ENCODE measurements around the gene RANBP17. TPM values are rescaled to one million over a fixed set of nuclear protein-coding genes. Genes with fewer than 3 reads are reported as not detected.

RANBP17 gene
- total and polyA plus RNA-seq, 2 experiments from 2014 or later = 43.8 to 53.1 TPM

DNA sequence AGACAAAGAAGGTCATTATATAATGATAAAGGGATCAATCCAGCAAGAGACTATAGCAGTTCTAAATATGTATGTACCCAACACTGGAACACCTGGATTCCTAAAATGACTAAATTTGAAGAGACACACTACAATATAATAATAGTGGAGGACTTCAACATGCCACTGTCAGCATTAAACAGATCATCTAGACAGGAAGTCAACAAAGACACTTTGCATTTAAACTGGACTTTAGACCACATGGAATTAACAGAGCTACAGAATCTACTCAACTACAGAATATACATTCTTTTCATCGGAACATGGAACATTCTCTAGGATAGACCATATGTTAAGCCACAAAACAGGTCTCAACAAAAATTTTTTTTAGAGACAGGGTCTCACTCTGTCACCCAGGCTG, 388.9 kb downstream of the RANBP17 start (continued):
- TF ChIP-seq, protein P1, sequence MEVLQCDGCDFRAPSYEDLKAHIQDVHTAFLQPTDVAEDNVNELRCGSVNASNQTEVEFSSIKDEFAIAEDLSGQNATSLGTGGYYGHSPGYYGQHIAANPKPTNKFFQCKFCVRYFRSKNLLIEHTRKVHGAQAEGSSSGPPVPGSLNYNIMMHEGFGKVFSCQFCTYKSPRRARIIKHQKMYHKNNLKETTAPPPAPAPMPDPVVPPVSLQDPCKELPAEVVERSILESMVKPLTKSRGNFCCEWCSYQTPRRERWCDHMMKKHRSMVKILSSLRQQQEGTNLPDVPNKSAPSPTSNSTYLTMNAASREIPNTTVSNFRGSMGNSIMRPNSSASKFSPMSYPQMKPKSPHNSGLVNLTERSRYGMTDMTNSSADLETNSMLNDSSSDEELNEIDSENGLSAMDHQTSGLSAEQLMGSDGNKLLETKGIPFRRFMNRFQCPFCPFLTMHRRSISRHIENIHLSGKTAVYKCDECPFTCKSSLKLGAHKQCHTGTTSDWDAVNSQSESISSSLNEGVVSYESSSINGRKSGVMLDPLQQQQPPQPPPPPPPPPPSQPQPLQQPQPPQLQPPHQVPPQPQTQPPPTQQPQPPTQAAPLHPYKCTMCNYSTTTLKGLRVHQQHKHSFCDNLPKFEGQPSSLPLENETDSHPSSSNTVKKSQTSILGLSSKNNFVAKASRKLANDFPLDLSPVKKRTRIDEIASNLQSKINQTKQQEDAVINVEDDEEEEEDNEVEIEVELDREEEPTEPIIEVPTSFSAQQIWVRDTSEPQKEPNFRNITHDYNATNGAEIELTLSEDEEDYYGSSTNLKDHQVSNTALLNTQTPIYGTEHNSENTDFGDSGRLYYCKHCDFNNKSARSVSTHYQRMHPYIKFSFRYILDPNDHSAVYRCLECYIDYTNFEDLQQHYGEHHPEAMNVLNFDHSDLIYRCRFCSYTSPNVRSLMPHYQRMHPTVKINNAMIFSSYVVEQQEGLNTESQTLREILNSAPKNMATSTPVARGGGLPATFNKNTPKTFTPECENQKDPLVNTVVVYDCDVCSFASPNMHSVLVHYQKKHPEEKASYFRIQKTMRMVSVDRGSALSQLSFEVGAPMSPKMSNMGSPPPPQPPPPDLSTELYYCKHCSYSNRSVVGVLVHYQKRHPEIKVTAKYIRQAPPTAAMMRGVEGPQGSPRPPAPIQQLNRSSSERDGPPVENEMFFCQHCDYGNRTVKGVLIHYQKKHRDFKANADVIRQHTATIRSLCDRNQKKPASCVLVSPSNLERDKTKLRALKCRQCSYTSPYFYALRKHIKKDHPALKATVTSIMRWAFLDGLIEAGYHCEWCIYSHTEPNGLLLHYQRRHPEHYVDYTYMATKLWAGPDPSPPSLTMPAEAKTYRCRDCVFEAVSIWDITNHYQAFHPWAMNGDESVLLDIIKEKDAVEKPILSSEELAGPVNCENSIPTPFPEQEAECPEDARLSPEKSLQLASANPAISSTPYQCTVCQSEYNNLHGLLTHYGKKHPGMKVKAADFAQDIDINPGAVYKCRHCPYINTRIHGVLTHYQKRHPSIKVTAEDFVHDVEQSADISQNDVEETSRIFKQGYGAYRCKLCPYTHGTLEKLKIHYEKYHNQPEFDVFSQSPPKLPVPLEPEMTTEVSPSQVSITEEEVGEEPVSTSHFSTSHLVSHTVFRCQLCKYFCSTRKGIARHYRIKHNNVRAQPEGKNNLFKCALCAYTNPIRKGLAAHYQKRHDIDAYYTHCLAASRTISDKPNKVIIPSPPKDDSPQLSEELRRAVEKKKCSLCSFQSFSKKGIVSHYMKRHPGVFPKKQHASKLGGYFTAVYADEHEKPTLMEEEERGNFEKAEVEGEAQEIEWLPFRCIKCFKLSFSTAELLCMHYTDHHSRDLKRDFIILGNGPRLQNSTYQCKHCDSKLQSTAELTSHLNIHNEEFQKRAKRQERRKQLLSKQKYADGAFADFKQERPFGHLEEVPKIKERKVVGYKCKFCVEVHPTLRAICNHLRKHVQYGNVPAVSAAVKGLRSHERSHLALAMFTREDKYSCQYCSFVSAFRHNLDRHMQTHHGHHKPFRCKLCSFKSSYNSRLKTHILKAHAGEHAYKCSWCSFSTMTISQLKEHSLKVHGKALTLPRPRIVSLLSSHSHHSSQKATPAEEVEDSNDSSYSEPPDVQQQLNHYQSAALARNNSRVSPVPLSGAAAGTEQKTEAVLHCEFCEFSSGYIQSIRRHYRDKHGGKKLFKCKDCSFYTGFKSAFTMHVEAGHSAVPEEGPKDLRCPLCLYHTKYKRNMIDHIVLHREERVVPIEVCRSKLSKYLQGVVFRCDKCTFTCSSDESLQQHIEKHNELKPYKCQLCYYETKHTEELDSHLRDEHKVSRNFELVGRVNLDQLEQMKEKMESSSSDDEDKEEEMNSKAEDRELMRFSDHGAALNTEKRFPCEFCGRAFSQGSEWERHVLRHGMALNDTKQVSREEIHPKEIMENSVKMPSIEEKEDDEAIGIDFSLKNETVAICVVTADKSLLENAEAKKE (CRISPR knock-in tag; IDR thresholded peaks at IDR 0.05) = no peak
- TF ChIP-seq ZNF331 (CRISPR knock-in tag; IDR thresholded peaks at IDR 0.05; ENCODE audit: low read depth) (no peak), CREB1 (CRISPR knock-in tag; IDR thresholded peaks at IDR 0.05; ENCODE audit: low read depth) (no peak)

DNA sequence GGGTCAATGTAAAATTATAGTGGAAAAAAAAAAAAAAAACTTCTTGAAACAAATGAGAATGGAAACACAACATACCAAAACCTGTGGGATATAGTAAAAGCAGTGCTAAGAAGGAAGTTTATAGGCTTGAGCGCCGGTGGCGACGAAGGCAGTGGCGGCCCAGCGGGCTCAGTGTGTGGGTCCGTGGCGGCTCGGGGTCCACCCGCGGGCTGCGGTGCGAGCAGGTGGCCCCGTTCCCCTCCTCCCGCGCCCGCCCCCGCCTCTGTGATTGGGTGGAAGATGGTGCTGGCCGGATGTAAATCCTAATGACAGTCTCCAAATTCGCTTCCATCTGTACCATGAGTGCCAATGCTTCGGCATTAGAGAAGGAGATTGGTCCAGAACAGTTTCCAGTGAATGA, 389.7 kb downstream of the RANBP17 start:
- Histone ChIP-seq H4K20me1 (replicated peaks; ENCODE audit: insufficient read depth) (no peaks in the 10 kb centered on the region), H3K4me3 (no peak overlapping the region), H3K27me3 (ENCODE audit: insufficient read depth) (no peaks in the 10 kb centered on the region), H3K27ac (ENCODE audit: low read depth) (no peak overlapping the region), H3K9me2 (ENCODE audit: insufficient read depth) (no peaks in the 10 kb centered on the region), H3F3A (replicated peaks; ENCODE audit: low read depth) (no peaks in the 10 kb centered on the region), H3K4me2 (no peak overlapping the region), H2AFZ (no peak overlapping the region), H3K4me1 (ENCODE audit: insufficient read depth) (no peaks in the 10 kb centered on the region), H3K36me3 (ENCODE audit: insufficient read depth) (no peaks in the 10 kb centered on the region), H3K79me2 (replicated peaks; ENCODE audit: insufficient read depth) (no peaks in the 10 kb centered on the region)
- ATAC-seq = no peak
- no peak for DNase-seq (ENCODE audit: low spot score)
- Mint-ChIP-seq H3K27me3 (ENCODE audit: insufficient read depth, low read depth, poor library complexity) (no peaks in the 10 kb centered on the region), H3K4me3 (no peak overlapping the region), H3K36me3 (ENCODE audit: low read depth) (peaks cover 18% of the 10 kb centered on the region), H3K27ac (no peak overlapping the region), H3K9me3 (peaks cover 3% of the 10 kb centered on the region), H3K4me1 (no peaks in the 10 kb centered on the region)
- TF ChIP-seq, protein P2, sequence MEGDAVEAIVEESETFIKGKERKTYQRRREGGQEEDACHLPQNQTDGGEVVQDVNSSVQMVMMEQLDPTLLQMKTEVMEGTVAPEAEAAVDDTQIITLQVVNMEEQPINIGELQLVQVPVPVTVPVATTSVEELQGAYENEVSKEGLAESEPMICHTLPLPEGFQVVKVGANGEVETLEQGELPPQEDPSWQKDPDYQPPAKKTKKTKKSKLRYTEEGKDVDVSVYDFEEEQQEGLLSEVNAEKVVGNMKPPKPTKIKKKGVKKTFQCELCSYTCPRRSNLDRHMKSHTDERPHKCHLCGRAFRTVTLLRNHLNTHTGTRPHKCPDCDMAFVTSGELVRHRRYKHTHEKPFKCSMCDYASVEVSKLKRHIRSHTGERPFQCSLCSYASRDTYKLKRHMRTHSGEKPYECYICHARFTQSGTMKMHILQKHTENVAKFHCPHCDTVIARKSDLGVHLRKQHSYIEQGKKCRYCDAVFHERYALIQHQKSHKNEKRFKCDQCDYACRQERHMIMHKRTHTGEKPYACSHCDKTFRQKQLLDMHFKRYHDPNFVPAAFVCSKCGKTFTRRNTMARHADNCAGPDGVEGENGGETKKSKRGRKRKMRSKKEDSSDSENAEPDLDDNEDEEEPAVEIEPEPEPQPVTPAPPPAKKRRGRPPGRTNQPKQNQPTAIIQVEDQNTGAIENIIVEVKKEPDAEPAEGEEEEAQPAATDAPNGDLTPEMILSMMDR (conservative IDR thresholded peaks at IDR 0.05; ENCODE audit: low read depth in 2 of 2) = no peak
- TF ChIP-seq JUNB (IDR thresholded peaks at IDR 0.05; ENCODE audit: unreplicated experiment) (no peak), POLR2AphosphoS5 (IDR thresholded peaks at IDR 0.05; ENCODE audit: low read depth) (no peak), ZNF114 (CRISPR knock-in tag; IDR thresholded peaks at IDR 0.05) (no peak), STAT1 (IDR thresholded peaks at IDR 0.05; ENCODE audit: unreplicated experiment) (no peak), NANOG (IDR thresholded peaks at IDR 0.05; ENCODE audit: borderline replicate concordance) (no peak), EZH2 (IDR thresholded peaks at IDR 0.05; ENCODE audit: low read depth, unreplicated experiment) (no peak)
- TF ChIP-seq, protein P3, sequence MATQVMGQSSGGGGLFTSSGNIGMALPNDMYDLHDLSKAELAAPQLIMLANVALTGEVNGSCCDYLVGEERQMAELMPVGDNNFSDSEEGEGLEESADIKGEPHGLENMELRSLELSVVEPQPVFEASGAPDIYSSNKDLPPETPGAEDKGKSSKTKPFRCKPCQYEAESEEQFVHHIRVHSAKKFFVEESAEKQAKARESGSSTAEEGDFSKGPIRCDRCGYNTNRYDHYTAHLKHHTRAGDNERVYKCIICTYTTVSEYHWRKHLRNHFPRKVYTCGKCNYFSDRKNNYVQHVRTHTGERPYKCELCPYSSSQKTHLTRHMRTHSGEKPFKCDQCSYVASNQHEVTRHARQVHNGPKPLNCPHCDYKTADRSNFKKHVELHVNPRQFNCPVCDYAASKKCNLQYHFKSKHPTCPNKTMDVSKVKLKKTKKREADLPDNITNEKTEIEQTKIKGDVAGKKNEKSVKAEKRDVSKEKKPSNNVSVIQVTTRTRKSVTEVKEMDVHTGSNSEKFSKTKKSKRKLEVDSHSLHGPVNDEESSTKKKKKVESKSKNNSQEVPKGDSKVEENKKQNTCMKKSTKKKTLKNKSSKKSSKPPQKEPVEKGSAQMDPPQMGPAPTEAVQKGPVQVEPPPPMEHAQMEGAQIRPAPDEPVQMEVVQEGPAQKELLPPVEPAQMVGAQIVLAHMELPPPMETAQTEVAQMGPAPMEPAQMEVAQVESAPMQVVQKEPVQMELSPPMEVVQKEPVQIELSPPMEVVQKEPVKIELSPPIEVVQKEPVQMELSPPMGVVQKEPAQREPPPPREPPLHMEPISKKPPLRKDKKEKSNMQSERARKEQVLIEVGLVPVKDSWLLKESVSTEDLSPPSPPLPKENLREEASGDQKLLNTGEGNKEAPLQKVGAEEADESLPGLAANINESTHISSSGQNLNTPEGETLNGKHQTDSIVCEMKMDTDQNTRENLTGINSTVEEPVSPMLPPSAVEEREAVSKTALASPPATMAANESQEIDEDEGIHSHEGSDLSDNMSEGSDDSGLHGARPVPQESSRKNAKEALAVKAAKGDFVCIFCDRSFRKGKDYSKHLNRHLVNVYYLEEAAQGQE (IDR thresholded peaks at IDR 0.05; ENCODE audit: unreplicated experiment) = no peak

Measured in GM23338 (cell line).